Posterior vena cava (tissue), 2 donors: ENCODE data around the gene KIF19. TPM values are rescaled to one million over a fixed set of nuclear protein-coding genes. Genes with fewer than 3 reads are reported as not detected.
"Not testable (repeated sequence)": the region's sequence is repeated elsewhere in the genome, so short reads cannot be mapped to it uniquely, and the experiment has no call there.

Source experiments
- DNase-seq: peaks from one replicate; pipeline ENCODE4 v3.0.0-alpha.2; 2020; ENCODE audit warnings: low spot score
- intact Hi-C, 2 donors: fragments of 100-400 bp; cut with DNase I; formaldehyde crosslinking; loops; one replicate each; pipeline versions ENCODE4 v1.14.1 to v1.14.2; 2022 to 2023
- long read RNA-seq, 2 donors: library from polyadenylated mRNA; unstranded; transcript quantifications; one replicate each; pipeline ENCODE4 v2.0.0, GENCODE V29; 2020 to 2021
- total RNA-seq, 2 donors: library from RNA; stranded (reverse); fragmentation: NEBNext Ultra II Directional; extraction: Animal tissue kit (Norgen Biotek cat#: 25700); gene quantifications; one replicate each; pipeline ENCODE4 v1.2.1, GENCODE V29; 2021
- donor health status: DM: yes; HTN: yes; CAD: no.
- donor health status: DM: yes; HTN: yes; CAD: no.

Gene KIF19, protein sequence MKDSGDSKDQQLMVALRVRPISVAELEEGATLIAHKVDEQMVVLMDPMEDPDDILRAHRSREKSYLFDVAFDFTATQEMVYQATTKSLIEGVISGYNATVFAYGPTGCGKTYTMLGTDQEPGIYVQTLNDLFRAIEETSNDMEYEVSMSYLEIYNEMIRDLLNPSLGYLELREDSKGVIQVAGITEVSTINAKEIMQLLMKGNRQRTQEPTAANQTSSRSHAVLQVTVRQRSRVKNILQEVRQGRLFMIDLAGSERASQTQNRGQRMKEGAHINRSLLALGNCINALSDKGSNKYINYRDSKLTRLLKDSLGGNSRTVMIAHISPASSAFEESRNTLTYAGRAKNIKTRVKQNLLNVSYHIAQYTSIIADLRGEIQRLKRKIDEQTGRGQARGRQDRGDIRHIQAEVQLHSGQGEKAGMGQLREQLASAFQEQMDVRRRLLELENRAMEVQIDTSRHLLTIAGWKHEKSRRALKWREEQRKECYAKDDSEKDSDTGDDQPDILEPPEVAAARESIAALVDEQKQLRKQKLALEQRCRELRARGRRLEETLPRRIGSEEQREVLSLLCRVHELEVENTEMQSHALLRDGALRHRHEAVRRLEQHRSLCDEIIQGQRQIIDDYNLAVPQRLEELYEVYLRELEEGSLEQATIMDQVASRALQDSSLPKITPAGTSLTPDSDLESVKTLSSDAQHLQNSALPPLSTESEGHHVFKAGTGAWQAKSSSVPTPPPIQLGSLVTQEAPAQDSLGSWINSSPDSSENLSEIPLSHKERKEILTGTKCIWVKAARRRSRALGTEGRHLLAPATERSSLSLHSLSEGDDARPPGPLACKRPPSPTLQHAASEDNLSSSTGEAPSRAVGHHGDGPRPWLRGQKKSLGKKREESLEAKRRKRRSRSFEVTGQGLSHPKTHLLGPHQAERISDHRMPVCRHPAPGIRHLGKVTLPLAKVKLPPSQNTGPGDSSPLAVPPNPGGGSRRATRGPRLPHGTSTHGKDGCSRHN
- total RNA-seq = 1 to 10 TPM; 1.4 to 2.3 TPM
- long read RNA-seq, donor 1, partial matches to known transcripts = 0 of 1 reads
- long read RNA-seq, donor 1, other reads (novel, unspliced or antisense) = 0 of 1 reads
- long read RNA-seq, donor 2, partial matches to known transcripts = 1 of 8 reads
- long read RNA-seq, donor 2, other reads (novel, unspliced or antisense) = 5 of 8 reads

DNA sequence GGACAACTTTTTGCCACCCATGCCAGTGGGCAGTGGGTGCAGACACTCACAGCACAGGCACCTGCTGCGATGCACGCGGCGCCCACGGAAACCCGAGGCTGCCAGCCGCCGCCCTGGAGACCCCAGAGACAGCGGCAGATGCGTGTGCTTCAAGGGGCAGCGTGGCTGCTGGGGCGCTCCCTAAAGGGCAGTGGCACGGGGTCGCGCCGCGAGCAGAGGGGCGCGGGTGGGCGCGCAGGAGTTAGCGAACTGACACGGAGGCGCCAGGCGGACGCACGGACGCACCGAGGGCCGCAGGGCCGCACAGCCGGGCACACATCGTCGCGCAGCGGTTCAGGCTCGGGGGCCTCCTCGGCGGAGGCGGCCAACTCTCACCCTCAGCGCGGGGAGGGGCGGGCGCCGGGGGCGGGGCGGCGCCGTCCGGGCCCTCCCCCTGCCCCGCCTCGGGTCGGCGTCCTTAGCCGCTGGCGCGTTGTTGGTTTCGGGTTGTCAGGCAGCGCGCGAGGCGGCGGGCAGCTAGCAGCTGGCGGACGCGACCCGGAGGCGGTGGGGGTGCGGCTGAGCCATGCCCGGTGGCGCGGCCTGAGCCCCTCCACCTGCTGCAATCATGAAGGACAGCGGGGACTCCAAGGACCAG, at the start of gene KIF19:
KIF19 (plus strand) TSS at position 484 of the 637 bp plus-strand sequence; CDS start at position 608, 124 bp downstream.
- intact Hi-C loops = no loop called here
- DNase-seq = no peak

GRCh38 chr17:74276541-74277009, 49.5 kb upstream of the KIF19 start:
- intact Hi-C loops = no loop called here
- DNase-seq = no peak

- intact Hi-C loops = no loop called here
- no peak for DNase-seq
These were observed 48.1 kb upstream of the KIF19 start for GRCh38 chr17:74277935-74278334.

DNA sequence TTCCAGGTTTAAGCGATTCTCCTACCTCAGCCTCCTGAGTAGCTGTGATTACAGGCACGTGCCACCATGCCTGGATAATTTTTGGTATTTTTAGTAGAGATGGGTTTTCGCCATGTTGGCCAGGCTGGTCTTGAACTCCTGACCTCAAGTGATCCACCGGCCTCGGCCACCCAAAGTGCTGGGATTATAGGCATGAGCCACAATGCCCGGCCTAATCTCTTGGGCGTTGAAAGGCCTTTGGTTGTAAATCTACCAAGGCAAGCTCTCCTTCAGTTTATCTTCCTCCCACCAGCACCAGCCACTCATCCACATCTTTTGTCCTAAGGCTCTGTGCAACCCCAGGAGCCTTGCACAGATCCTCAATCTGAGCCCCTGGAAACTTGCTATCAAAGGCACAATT, 46.4 kb upstream of the KIF19 start:
- DNase-seq, intact Hi-C loops: not testable (repeated sequence)

DNA sequence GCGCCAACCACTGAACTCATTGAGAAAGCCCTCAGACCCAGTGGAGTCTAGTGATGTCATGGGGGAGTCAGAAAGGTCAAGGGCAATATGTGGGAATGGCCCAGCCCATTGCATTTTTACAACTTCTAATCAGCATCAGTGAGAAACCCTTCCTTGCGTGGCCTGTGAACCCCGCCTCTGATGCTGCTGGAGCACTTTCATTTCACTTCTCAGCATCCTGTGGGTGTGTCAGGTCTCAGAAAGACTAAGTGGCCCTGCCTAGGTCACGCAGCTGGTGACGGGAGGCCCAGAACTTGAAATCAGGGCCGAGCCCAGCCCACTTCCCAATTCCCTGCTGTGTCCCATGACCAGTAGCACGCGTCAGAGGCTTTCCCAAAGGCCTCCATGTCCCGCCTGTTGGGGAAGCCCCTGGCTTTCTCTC, 45.9 kb upstream of the KIF19 start:
- no peak for DNase-seq
- intact Hi-C loops = no loop called here

- intact Hi-C loops = no loop called here
- no peak for DNase-seq
These were observed 44.2 kb upstream of the KIF19 start for GRCh38 chr17:74281799-74282198.

GRCh38 chr17:74282274-74282586, 43.8 kb upstream of the KIF19 start:
- DNase-seq, intact Hi-C loops: not testable (repeated sequence)

DNA sequence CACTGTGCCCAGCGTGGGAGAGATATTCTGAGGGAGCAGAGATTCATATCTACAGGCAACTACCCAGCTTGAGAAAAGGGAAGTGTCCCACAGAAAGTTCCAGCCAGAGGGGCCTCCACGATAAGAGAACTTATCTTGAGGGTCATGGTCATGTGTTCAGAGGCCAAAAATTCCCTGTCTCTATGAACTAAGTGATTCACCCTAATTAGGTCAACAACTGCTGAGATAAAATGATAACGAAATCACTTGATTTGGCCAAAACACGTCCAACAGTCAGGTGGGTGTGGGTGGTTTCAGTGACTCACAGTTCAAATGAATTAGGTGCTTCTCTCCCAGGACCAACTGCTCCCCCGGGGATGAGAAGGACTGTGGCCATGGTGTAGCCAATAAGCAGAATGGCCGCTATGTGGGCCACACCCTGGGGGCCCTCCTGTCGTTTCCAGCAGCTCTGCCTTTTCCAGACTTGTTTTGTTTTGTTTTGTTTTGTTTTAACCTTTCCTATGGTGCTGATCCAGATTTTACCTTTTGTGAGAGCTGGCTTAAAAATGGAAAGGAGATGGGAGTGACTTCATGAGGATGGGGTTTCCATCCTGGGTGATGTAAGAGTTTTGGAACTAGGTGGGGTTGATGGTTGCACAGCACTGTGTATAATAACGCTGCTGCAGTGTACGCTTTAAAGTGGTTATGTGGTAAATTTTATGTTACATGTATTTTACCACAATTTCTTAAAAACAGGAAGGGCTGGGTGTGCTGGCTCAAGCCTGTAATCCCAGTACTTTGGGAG, 43.2 kb upstream of the KIF19 start:
- intact Hi-C loops = no loop called here
- no peak for DNase-seq

- no peak for DNase-seq
- intact Hi-C loops = no loop called here
These were observed 42.7 kb upstream of the KIF19 start for GRCh38 chr17:74283371-74283673.

- no peak for DNase-seq
- intact Hi-C loops = no loop called here
These were observed 38.9 kb upstream of the KIF19 start for GRCh38 chr17:74287031-74287602.

- intact Hi-C loops = no loop called here
- DNase-seq = no peak
These were observed 37.2 kb upstream of the KIF19 start for GRCh38 chr17:74288785-74289184.

- intact Hi-C loops = no loop called here
These were observed 36.3 kb upstream of the KIF19 start for GRCh38 chr17:74289688-74290087.

DNA sequence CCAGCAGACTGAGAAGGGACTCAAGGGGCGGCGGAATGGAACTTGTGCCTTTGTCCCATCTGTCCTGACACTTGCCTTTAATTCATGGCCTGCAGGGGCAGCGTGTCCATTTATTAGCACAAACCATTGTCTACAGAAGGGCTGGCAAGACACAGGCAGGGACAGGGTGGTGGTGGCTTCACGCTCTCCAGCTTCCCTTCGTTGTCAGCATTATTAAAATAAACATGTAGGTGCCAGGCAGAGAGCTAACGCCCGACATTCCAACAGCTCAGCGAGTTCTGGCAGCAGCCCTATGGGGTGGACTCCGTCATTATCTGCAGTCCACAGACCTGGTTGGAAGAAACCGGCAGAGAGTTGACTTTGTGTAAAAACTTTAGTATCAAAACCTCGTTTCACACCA, 35.7 kb upstream of the KIF19 start:
- intact Hi-C loops = no loop called here
- DNase-seq = no peak

More at GRCh38 chr17:74289688-74290087, 36.3 kb upstream of the KIF19 start:
- no peak for DNase-seq

GRCh38 chr17:74292495-74292894, 33.5 kb upstream of the KIF19 start:
- intact Hi-C loops = no loop called here
- DNase-seq = no peak

DNA sequence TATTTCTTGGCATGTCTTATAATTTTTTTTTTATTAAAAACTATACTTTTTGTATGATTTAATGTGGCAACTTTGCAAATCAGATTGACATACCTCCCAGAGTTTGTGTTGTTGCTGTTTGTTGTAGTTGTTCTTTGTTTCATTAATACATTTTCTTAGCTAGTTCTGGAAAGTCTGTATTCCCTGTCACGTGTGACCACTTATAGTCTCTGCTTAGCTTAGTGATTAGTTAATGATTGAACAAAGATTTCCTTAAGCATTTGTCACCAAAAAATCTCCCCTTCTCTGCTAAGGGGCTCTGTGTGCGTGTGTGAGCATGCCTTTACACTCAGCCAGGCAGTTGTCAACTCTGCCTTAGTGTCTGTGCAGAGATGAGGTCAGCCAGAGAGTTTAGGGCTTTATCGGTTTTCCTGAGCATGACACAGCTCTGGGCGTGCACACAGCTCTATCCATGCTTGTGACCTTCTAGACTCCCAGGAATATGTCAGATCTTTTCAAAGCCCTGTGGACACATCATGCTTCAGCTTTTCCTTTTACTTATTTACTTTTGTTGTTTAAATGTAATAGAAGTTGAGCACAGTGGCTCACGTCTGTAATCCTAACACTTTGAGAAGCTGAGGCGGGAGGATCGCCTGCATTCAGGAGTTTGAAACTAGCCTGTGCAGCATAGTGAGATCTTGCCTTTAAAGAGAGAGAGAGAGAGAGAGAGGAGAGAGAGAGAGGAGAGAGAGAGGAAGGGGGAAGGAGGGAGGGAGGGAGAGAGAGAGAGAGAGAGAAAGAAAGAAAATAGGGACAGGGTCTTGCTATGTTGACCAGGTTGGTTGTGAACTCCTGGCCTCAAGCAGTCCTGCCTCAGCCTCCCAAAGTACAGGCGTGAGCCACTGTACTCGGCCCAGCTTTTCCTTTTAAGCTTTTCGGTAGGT, 30.1 kb upstream of the KIF19 start:
- DNase-seq = no peak
- intact Hi-C loops = loop anchor here in 1 of 2 donors (5.0 kb wide), 1 partner anchor 784 kb away; no protein-coding TSS in a partner anchor

DNA sequence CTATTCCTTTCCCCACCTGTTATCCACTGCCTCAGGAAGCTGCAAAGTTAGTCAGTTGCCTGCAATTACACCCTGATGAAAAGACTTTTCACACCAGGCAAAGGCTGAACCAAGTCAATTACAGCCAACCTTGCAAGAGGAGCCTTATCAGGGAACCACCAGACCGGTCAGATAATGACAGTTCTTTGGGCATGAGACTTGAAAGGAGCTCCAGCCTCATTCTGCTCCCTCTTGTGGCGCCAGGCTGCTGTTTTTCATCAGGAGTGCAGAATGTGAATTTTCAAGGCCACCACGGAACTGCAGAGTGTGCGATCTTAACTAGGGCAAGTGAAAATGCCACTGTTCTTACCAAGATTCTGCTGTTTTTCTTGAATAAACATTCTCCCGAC, 29.5 kb upstream of the KIF19 start:
- intact Hi-C loops = loop anchor here in 1 of 2 donors (5.0 kb wide), 1 partner anchor 784 kb away; no protein-coding TSS in a partner anchor
- no peak for DNase-seq

DNA sequence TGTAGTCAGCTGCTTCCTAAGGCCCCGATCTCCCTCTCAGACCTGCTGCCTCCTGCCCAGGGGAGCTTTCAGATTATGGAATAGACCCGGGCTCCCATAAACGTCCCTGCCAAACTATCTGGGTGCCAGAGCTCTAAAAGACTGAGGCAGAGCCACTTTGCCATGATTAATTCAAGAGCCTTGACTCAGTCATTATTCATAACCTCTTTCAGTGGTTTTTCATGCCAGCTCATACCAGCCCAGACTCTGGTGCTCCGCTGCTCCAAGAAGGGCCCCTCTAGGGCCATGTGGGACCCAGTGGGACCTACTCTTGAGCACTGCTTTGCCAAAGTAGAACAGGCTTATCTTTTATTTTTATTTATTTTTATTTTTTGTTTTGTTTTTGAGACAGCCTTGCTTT, 28.1 kb upstream of the KIF19 start:
- intact Hi-C loops = loop anchor here in 1 of 2 donors (5.0 kb wide), 1 partner anchor 786 kb away; no protein-coding TSS in a partner anchor
- no peak for DNase-seq
